K562 (cell line): ENCODE measurements around the gene BPIFB6. TPM values are rescaled to one million over a fixed set of nuclear protein-coding genes. Genes with fewer than 3 reads are reported as not detected.

Experiments used
- ATAC-seq: fragments of 200-7000 bp; cut with Tn5 transposase; 3 replicates; pipeline ENCODE4 v1.9.1; 2020; ENCODE audit warnings: moderate library complexity
- BruUV-seq: library from RNA; stranded (reverse); fragments of 400-500 nt; replicated peaks from 2 replicates; lab custom pipeline; 2021; lab: Mats Ljungman, UMichigan
- CTCF ChIA-PET: fragments of 300-600 bp; formaldehyde crosslinking; extraction: SDS; loops from one replicate; lab custom pipeline; 2021; ENCODE audit warnings: low intra/inter-chr PET ratio; lab: Yijun Ruan, JAX
- POLR2A ChIA-PET: fragments of 300-600, 350-650 bp; sonication (Branson Sonifier 250); formaldehyde crosslinking; extraction: SDS; loops from one replicate; lab custom pipeline; 2021; ENCODE audit warnings: antibody characterized with exemption, inconsistent platforms; lab: Yijun Ruan, JAX
- DNase-seq, 4 experiments: peaks; one replicate each; pipeline versions ENCODE4 v3.0.0 to v3.0.0-alpha.2; 2011 to 2018; ENCODE audit warnings: low spot score in 3 of 4, mixed read lengths in 3 of 4; ENCODE audit errors: extremely low read depth in 1 of 4
- FAIRE-seq: peaks from 2 replicates; lab custom pipeline; 2011; peaks lifted over from hg19 to GRCh38; lab: Jason Lieb, UNC
- H2AFZ ChIP-seq: 2 replicates; pipeline ENCODE4 v1.6.0; 2011; ENCODE audit warnings: low read depth, low read length, control low read depth, inconsistent platforms
- H3K27ac ChIP-seq: fragments of 200-600 bp; 3 replicates; pipeline ENCODE4 v1.8.0; 2011; ENCODE audit warnings: low read depth, mild to moderate bottlenecking, control low read depth, inconsistent platforms, low read length, moderate library complexity, mixed read lengths; ENCODE audit errors: extremely low read depth
- H3K27me3 ChIP-seq, 2 experiments: fragments of 300-600 bp in 1 of 2; 2 replicates in 1 of 2; 3 replicates in 1 of 2; pipeline versions ENCODE4 v1.6.0 to v1.8.0; 2011; ENCODE audit warnings: inconsistent platforms in 2 of 2, low read length in 2 of 2, mild to moderate bottlenecking in 1 of 2, mixed read lengths in 1 of 2, moderate library complexity in 1 of 2; ENCODE audit not compliant: control insufficient read depth in 2 of 2, insufficient read depth in 2 of 2
- H3K36me3 ChIP-seq: fragments of 300-600 bp; 3 replicates; pipeline ENCODE4 v1.8.0; 2011; ENCODE audit warnings: mild to moderate bottlenecking, low read length, inconsistent platforms; ENCODE audit not compliant: control insufficient read depth, insufficient read depth
- H3K4me1 ChIP-seq, 2 experiments: fragments of 200-600 bp in 1 of 2; replicated peaks in 1 of 2; 2 replicates in 1 of 2; 3 replicates in 1 of 2; pipeline versions ENCODE4 v1.5.1 to v1.8.0; 2011; ENCODE audit warnings: inconsistent platforms in 2 of 2, low read length in 2 of 2, mild to moderate bottlenecking in 1 of 2, mixed read lengths in 1 of 2, moderate library complexity in 1 of 2; ENCODE audit not compliant: control insufficient read depth in 2 of 2, insufficient read depth in 2 of 2
- H3K4me2 ChIP-seq: 2 replicates; pipeline ENCODE4 v1.6.1; 2011; ENCODE audit warnings: low read length, control low read depth, inconsistent platforms, mixed read lengths; ENCODE audit not compliant: insufficient read depth
- H3K4me3 ChIP-seq: fragments of 200-600 bp; sonication (generic), shearing (Covaris generic); 2 replicates; pipeline ENCODE4 v1.5.1; 2016; ENCODE audit warnings: control low read depth, inconsistent platforms
- H3K79me2 ChIP-seq: fragments of 200-600 bp; 3 replicates; pipeline ENCODE4 v1.8.0; 2011; ENCODE audit warnings: low read length, inconsistent platforms; ENCODE audit not compliant: control insufficient read depth, insufficient read depth
- H3K9ac ChIP-seq, 2 experiments: 2 replicates each; pipeline versions ENCODE4 v1.6.0 to v1.6.1; 2011; ENCODE audit warnings: low read depth in 2 of 2, low read length in 2 of 2, control low read depth in 1 of 2, inconsistent platforms in 1 of 2, mild to moderate bottlenecking in 1 of 2, mixed read lengths in 1 of 2; ENCODE audit not compliant: insufficient read depth in 1 of 2
- H3K9me1 ChIP-seq: one replicate; pipeline ENCODE4 v1.6.0; 2011; ENCODE audit warnings: inconsistent platforms, mild to moderate bottlenecking, low read length, moderate library complexity; ENCODE audit not compliant: control insufficient read depth, insufficient read depth
- H3K9me3 ChIP-seq: replicated peaks from 2 replicates; pipeline ENCODE4 v1.5.1; 2011; ENCODE audit warnings: low read depth, low read length, inconsistent platforms; ENCODE audit not compliant: control insufficient read depth, insufficient read depth
- H4K20me1 ChIP-seq: replicated peaks from 2 replicates; pipeline ENCODE4 v1.6.1; 2011; ENCODE audit warnings: low read length, inconsistent platforms, mixed read lengths; ENCODE audit not compliant: control insufficient read depth, insufficient read depth
- CBFA2T3 ChIP-seq: fragments of 450-650 bp; IDR thresholded peaks from 2 replicates; pipeline ENCODE4 v1.6.1; 2017
- NCOA2 ChIP-seq, 2 experiments: fragments of 450-650 bp; IDR thresholded peaks; 2 replicates each; pipeline ENCODE4 v1.6.1; 2018; ENCODE audit warnings: mild to moderate bottlenecking in 2 of 2, moderate library complexity in 1 of 2; ENCODE audit not compliant: partially characterized antibody in 2 of 2
- PCBP1 ChIP-seq: fragments of 200-400 bp; formaldehyde crosslinking; IDR thresholded peaks from 2 replicates; pipeline ENCODE4 v1.6.1; 2018; ENCODE audit warnings: mild to moderate bottlenecking, low read depth, low read length; ENCODE audit not compliant: poor library complexity, severe bottlenecking
- TBP ChIP-seq: optimal IDR thresholded peaks from 2 replicates; pipeline ENCODE3; 2011; ENCODE audit warnings: low read depth, low read length, improper control_type of control experiment
- THRB ChIP-seq: fragments of 450-650 bp; formaldehyde crosslinking; conservative IDR thresholded peaks from 2 replicates; pipeline ENCODE4 v1.4.0; 2022; ENCODE audit warnings: mild to moderate bottlenecking, missing genetic modification characterization
- ZBTB17 ChIP-seq: fragments of 450-650 bp; formaldehyde crosslinking; IDR thresholded peaks from 2 replicates; pipeline ENCODE4 v1.4.0; 2020; ENCODE audit warnings: mild to moderate bottlenecking
- WGBS: fragments of 100-300 bp; shearing (Covaris generic); methylation state at CpG from one replicate; pipeline ENCODE4 v1.1.6; 2016; ENCODE audit warnings: low coverage, mixed read lengths; ENCODE audit not compliant: insufficient coverage; ENCODE audit errors: missing lambda C conversion rate; 5-methylcytosine and 5-hydroxymethylcytosine counted together
- in situ Hi-C: fragments of 300-500 bp; cut with MboI; formaldehyde crosslinking; loops from 4 replicates; pipeline ENCODE4 v1.15.0; 2018; ENCODE audit warnings: inconsistent platforms, mixed read lengths
- intact Hi-C: fragments of 100-400 bp; cut with micrococcal nuclease; formaldehyde crosslinking; loops from 2 replicates; pipeline ENCODE4 v1.14.2; 2022
- polyA plus RNA-seq, 8 experiments: library from polyadenylated mRNA; depleted of rRNA in 4 of 8; stranded (reverse) in 5 of 8; unstranded in 3 of 8; fragments of >200 nt; fragmentation: Nextera tagmentation in 2 of 8; fragmentation: Illumina TruSeq in 1 of 8; extraction: Ambion mirVana in 2 of 8; extraction: Trizol in 1 of 8; gene quantifications; 2 replicates each; pipeline versions ENCODE4 v1.2.1 to v1.2.3, GENCODE V29; 2011 to 2014; ENCODE audit warnings: inconsistent platforms in 1 of 8, missing spikeins in 1 of 8
- total RNA-seq, 7 experiments: library from RNA; depleted of rRNA in 6 of 7; stranded (reverse); fragments of >200 nt in 6 of 7; fragmentation: Illumina TruSeq in 2 of 7; extraction: Trizol in 2 of 7; gene quantifications; 2 replicates each; pipeline versions ENCODE4 v1.2.1 to v1.2.3, GENCODE V29; 2011 to 2021; ENCODE audit warnings: low replicate concordance in 1 of 7
- TF ChIP-seq, protein P1 (sequence below): sonication (generic); formaldehyde crosslinking; IDR thresholded peaks from 2 replicates; pipeline ENCODE4 v1.8.0; 2022; ENCODE audit warnings: mild to moderate bottlenecking, missing genetic modification reagents

The BPIFB6 gene
- total and polyA plus RNA-seq, 9 of the 15 experiments (the other 6 are each of a cell fraction or from before 2014, with no cell fraction given) = not detected

DNA sequence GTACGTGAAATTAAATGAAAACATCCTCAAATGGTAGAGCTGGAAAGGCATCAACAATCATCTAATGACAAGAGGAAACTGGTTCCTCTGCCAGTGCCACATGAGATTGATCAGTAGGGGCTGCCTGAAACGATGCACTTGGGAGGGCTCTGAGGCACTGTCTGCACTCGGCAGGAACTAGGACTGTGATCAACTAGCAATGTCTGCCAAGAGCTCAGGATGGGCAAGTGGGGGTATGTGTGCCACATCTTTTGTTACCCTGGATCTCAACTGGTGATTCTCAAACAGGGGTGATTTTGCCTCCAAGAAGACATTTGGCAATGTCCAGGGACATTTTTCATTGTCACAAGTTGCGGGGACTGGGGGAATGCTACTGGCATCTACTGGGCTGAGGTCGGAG, 1.9 kb downstream of the BPIFB6 start:
- peaks cover 0 to 3% of the 10 kb centered on the region in 2 experiments; a peak in 1 of 5 replicates for H3K4me1 ChIP-seq
- no peak for TF ChIP-seq TBP
- TF ChIP-seq ZBTB17 (CRISPR knock-in tag) = peak; percentile 55; the same call in 1 of the 2 replicates
- no peak overlapping the region for H3K4me2 ChIP-seq
- no peaks in the 10 kb centered on the region for H3K36me3 ChIP-seq
- intact Hi-C loops (no loop called here), in situ Hi-C loops (no loop called here)
- H3K27me3 ChIP-seq = peaks cover 0 to 34% of the 10 kb centered on the region in 2 experiments; a peak in 2 of 5 replicates
- no peak overlapping the region for H3K9ac ChIP-seq
- H3K4me3 ChIP-seq = no peak overlapping the region
- no peak for DNase-seq
- no peak overlapping the region for H3K27ac ChIP-seq
- ChIA-PET POLR2A (interaction anchor here (0.7 kb wide), 1 partner anchor 16 kb away, joined by 3 read pairs; no protein-coding TSS in a partner anchor), CTCF (no interaction called here)
- no peaks in the 10 kb centered on the region for H3K79me2 ChIP-seq
- no peaks in the 10 kb centered on the region for H3K9me1 ChIP-seq
- no peaks in the 10 kb centered on the region for H3K9me3 ChIP-seq
- H2AFZ ChIP-seq = no peak overlapping the region
- BruUV-seq = no TSS peak
- no peak for FAIRE-seq
- 0% methylated on average over 5 of the region's 5 CpGs for WGBS
- no peaks in the 10 kb centered on the region; the same call in 1 of the 2 replicates for H4K20me1 ChIP-seq
- no peak for ATAC-seq

DNA sequence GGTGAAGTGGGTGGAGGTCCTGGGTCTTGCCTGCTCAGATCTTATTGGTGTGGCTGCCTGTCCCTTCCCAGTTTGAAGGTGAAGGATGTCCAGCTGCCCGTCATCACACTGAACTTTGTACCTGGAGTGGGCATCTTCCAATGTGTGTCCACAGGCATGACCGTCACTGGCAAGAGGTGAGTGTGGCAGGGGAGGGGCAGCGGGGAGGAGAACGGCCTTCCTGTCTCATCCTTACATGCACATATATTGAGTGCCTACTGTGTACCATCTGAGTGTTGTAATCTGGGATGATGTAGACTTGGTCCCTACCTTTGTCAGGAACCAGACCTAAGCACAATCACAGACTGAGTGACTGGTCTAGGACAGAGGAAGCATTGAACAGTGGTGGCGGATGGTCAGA, 2.7 kb downstream of the BPIFB6 start:
- no peak overlapping the region for H2AFZ ChIP-seq
- in situ Hi-C loops = no loop called here
- no peaks in the 10 kb centered on the region; the same call in 1 of the 2 replicates for H4K20me1 ChIP-seq
- ChIA-PET CTCF (no interaction called here), POLR2A (no interaction called here)
- H3K79me2 ChIP-seq = no peaks in the 10 kb centered on the region
- H3K27ac ChIP-seq = no peak overlapping the region
- WGBS = 0% methylated on average over 5 of the region's 5 CpGs
- no peak overlapping the region for H3K9ac ChIP-seq
- DNase-seq (no peak), FAIRE-seq (no peak), ATAC-seq (no peak)
- intact Hi-C loops = no loop called here
- H3K36me3 ChIP-seq = no peaks in the 10 kb centered on the region
- no peaks in the 10 kb centered on the region for H3K9me1 ChIP-seq
- no peak overlapping the region for H3K4me2 ChIP-seq
- TF ChIP-seq THRB (CRISPR knock-in tag) (no peak), CBFA2T3 (no peak), NCOA2 (IDR thresholded peaks at IDR 0.05; ENCODE audit: partially characterized antibody in 2 of 2) (no peak), PCBP1 (no peak)
- TF ChIP-seq, protein P1, sequence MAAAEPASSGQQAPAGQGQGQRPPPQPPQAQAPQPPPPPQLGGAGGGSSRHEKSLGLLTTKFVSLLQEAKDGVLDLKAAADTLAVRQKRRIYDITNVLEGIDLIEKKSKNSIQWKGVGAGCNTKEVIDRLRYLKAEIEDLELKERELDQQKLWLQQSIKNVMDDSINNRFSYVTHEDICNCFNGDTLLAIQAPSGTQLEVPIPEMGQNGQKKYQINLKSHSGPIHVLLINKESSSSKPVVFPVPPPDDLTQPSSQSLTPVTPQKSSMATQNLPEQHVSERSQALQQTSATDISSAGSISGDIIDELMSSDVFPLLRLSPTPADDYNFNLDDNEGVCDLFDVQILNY = no peak
- peaks cover 0 to 34% of the 10 kb centered on the region in 2 experiments; a peak in 2 of 5 replicates for H3K27me3 ChIP-seq
- no peaks in the 10 kb centered on the region for H3K9me3 ChIP-seq
- peaks cover 0 to 3% of the 10 kb centered on the region in 2 experiments; a peak in 1 of 5 replicates for H3K4me1 ChIP-seq
- no peak overlapping the region for H3K4me3 ChIP-seq
- no TSS peak for BruUV-seq
